Measurements from ENCODE around the gene BRD1. TPM values are rescaled to one million over a fixed set of nuclear protein-coding genes. Genes with fewer than 3 reads are reported as not detected.

The BRD1 gene
- total RNA-seq, 1 donor from 2014 or later, result 27.7 TPM

- Mint-ChIP-seq H3K4me3 (ENCODE audit: unreplicated experiment) (no peak overlapping the region), H3K27me3 (ENCODE audit: low read depth) (no peaks in the 10 kb centered on the region), H3K9me3 (ENCODE audit: low read depth) (no peaks in the 10 kb centered on the region), H3K27ac (ENCODE audit: unreplicated experiment) (no peak overlapping the region), H3K4me1 (ENCODE audit: low read depth) (peaks cover 9% of the 10 kb centered on the region), H3K36me3 (ENCODE audit: low read depth) (peaks cover 15% of the 10 kb centered on the region)
- DNase-seq (ENCODE audit: low spot score), result peak; percentile 92
- no peak for TF ChIP-seq CTCF (IDR thresholded peaks at IDR 0.05)
These were observed 51.7 kb downstream of the BRD1 start for GRCh38 chr22:49775867-49776511.

- no peaks in the 10 kb centered on the region for H3K9me3 Mint-ChIP-seq (ENCODE audit: low read depth)
- H3K27me3 Mint-ChIP-seq (ENCODE audit: low read depth), result no peaks in the 10 kb centered on the region
- peak; percentile 80 for DNase-seq (ENCODE audit: low spot score)
- H3K27ac Mint-ChIP-seq (ENCODE audit: unreplicated experiment), result no peak overlapping the region
- peaks cover 9% of the 10 kb centered on the region for H3K4me1 Mint-ChIP-seq (ENCODE audit: low read depth)
- H3K4me3 Mint-ChIP-seq (ENCODE audit: unreplicated experiment), result no peak overlapping the region
- H3K36me3 Mint-ChIP-seq (ENCODE audit: low read depth), result peaks cover 15% of the 10 kb centered on the region
- TF ChIP-seq CTCF (IDR thresholded peaks at IDR 0.05), result no peak
These were observed 52.3 kb downstream of the BRD1 start for GRCh38 chr22:49775191-49775866.

- no peak overlapping the region for H3K27ac Mint-ChIP-seq (ENCODE audit: unreplicated experiment)
- H3K9me3 Mint-ChIP-seq (ENCODE audit: low read depth), result no peaks in the 10 kb centered on the region
- H3K4me1 Mint-ChIP-seq (ENCODE audit: low read depth), result peaks cover 4% of the 10 kb centered on the region
- peak; percentile 72 for DNase-seq (ENCODE audit: low spot score)
- H3K36me3 Mint-ChIP-seq (ENCODE audit: low read depth), result peaks cover 15% of the 10 kb centered on the region
- no peaks in the 10 kb centered on the region for H3K27me3 Mint-ChIP-seq (ENCODE audit: low read depth)
- no peak overlapping the region for H3K4me3 Mint-ChIP-seq (ENCODE audit: unreplicated experiment)
- TF ChIP-seq CTCF (IDR thresholded peaks at IDR 0.05), result no peak
These were observed 53.0 kb downstream of the BRD1 start for GRCh38 chr22:49774499-49775151.

- Mint-ChIP-seq H3K4me3 (ENCODE audit: unreplicated experiment) (no peak overlapping the region), H3K27me3 (ENCODE audit: low read depth) (no peaks in the 10 kb centered on the region), H3K9me3 (ENCODE audit: low read depth) (no peaks in the 10 kb centered on the region), H3K27ac (ENCODE audit: unreplicated experiment) (no peak overlapping the region), H3K36me3 (ENCODE audit: low read depth) (peaks cover 13% of the 10 kb centered on the region), H3K4me1 (ENCODE audit: low read depth) (peaks cover under 1% of the 10 kb centered on the region)
- DNase-seq (ENCODE audit: low spot score), result no peak
- TF ChIP-seq CTCF (IDR thresholded peaks at IDR 0.05), result no peak
These were observed 53.6 kb downstream of the BRD1 start for GRCh38 chr22:49774046-49774445.

GRCh38 chr22:49773531-49773930 lies 54.1 kb downstream of the BRD1 start:
- Mint-ChIP-seq H3K4me3 (ENCODE audit: unreplicated experiment) (no peak overlapping the region), H3K27ac (ENCODE audit: unreplicated experiment) (no peak overlapping the region), H3K27me3 (ENCODE audit: low read depth) (no peaks in the 10 kb centered on the region), H3K9me3 (ENCODE audit: low read depth) (no peaks in the 10 kb centered on the region), H3K4me1 (ENCODE audit: low read depth) (peaks cover 4% of the 10 kb centered on the region), H3K36me3 (ENCODE audit: low read depth) (peaks cover 13% of the 10 kb centered on the region)
- TF ChIP-seq CTCF (IDR thresholded peaks at IDR 0.05), result no peak
- DNase-seq (ENCODE audit: low spot score), result no peak

Data from chondrocyte (in vitro differentiated cells).